PC-9 (cell line): ENCODE data around the gene PHOSPHO2. TPM values are rescaled to one million over a fixed set of nuclear protein-coding genes. Genes with fewer than 3 reads are reported as not detected.

Experiments used
- Bru-seq: library from RNA; stranded (reverse); fragments of 400-500 nt; gene quantifications from one replicate; lab custom pipeline; 2021; lab: Mats Ljungman, UMichigan
- BruChase-seq, 2 experiments: library from RNA; stranded (reverse); fragments of 400-500 nt; gene quantifications; one replicate each; lab custom pipeline; 2021; lab: Mats Ljungman, UMichigan
- BruUV-seq: library from RNA; stranded (reverse); fragments of 400-500 nt; replicated peaks from 2 replicates; lab custom pipeline; 2021; lab: Mats Ljungman, UMichigan
- CTCF ChIA-PET: fragments of 300-600 bp; sonication (Branson Sonifier 250); formaldehyde crosslinking; loops from one replicate; lab custom pipeline; 2022; ENCODE audit warnings: antibody characterized with exemption; lab: Charles Lee
- POLR2A ChIA-PET: fragments of 300-600 bp; sonication (Branson Sonifier 250); formaldehyde crosslinking; loops from one replicate; lab custom pipeline; 2022; ENCODE audit warnings: antibody characterized with exemption; ENCODE audit not compliant: unreplicated experiment; lab: Charles Lee
- DNase-seq, 2 experiments: peaks; one replicate each; pipeline versions ENCODE4 v3.0.0 to v3.0.0-alpha.2; 2015 to 2022; ENCODE audit warnings: mixed read lengths in 1 of 2
- H2AFZ ChIP-seq: fragments of 200-600 bp; sonication (generic); 2 replicates; pipeline ENCODE4 v1.8.1; 2017; ENCODE audit warnings: antibody characterized with exemption
- H3F3A ChIP-seq: fragments of 200-600 bp; sonication (generic); 2 replicates; pipeline ENCODE4 v1.8.1; 2017; ENCODE audit warnings: antibody characterized with exemption, mild to moderate bottlenecking, low read depth; ENCODE audit not compliant: insufficient read depth
- H3K27ac ChIP-seq: fragments of 200-600 bp; sonication (generic); 2 replicates; pipeline ENCODE4 v1.6.1; 2016; ENCODE audit warnings: mixed run types
- H3K27me3 ChIP-seq: fragments of 200-600 bp; sonication (generic); 2 replicates; pipeline ENCODE4 v1.6.1; 2016; ENCODE audit warnings: low read depth, mixed run types; ENCODE audit not compliant: insufficient read depth
- H3K36me3 ChIP-seq: fragments of 200-600 bp; sonication (generic); 2 replicates; pipeline ENCODE4 v1.6.1; 2016; ENCODE audit warnings: low read depth, mixed run types
- H3K4me1 ChIP-seq: fragments of 200-600 bp; sonication (generic); replicated peaks from 2 replicates; pipeline ENCODE4 v1.6.1; 2016; ENCODE audit warnings: mixed run types; ENCODE audit not compliant: insufficient read depth
- H3K4me2 ChIP-seq: fragments of 200-600 bp; sonication (generic); 2 replicates; pipeline ENCODE4 v1.6.1; 2017; ENCODE audit warnings: mixed run types
- H3K4me3 ChIP-seq: fragments of 200-600 bp; sonication (generic); 2 replicates; pipeline ENCODE4 v1.6.1; 2016; ENCODE audit warnings: mixed run types
- H3K79me2 ChIP-seq: fragments of 200-600 bp; sonication (generic); 2 replicates; pipeline ENCODE4 v1.6.1; 2017; ENCODE audit warnings: low read depth, mixed run types
- H3K9me2 ChIP-seq: fragments of 200-600 bp; sonication (generic); 2 replicates; pipeline ENCODE4 v1.8.1; 2017; ENCODE audit warnings: mild to moderate bottlenecking; ENCODE audit not compliant: insufficient read depth
- H3K9me3 ChIP-seq: fragments of 200-600 bp; sonication (generic); 2 replicates; pipeline ENCODE4 v1.8.1; 2016; ENCODE audit warnings: low read depth; ENCODE audit not compliant: insufficient read depth
- H4K20me1 ChIP-seq: fragments of 200-600 bp; sonication (generic); 2 replicates; pipeline ENCODE4 v1.8.1; 2017; ENCODE audit not compliant: insufficient read depth
- EZH2 ChIP-seq: fragments of 200-600 bp; sonication (generic); IDR thresholded peaks from 2 replicates; pipeline ENCODE4 v1.8.0; 2017; ENCODE audit warnings: antibody characterized with exemption, low read depth
- intact Hi-C: fragments of 100-400 bp; cut with micrococcal nuclease; formaldehyde crosslinking; loops from one replicate; pipeline ENCODE4 v1.10.0; 2022; ENCODE audit not compliant: unreplicated experiment
- long read RNA-seq: library from polyadenylated mRNA; stranded (forward); transcript quantifications from one replicate; pipeline ENCODE4 v2.0.0, GENCODE V29; 2022
- total RNA-seq: library from RNA; stranded (reverse); gene quantifications from 2 replicates; pipeline ENCODE4 v1.2.3, GENCODE V29; 2021
- TF ChIP-seq, protein P1 (sequence below): fragments of 200-600 bp; sonication (generic); conservative IDR thresholded peaks from 2 replicates; pipeline ENCODE4 v1.6.1; 2017; ENCODE audit warnings: mixed run types, antibody characterized with exemption, mild to moderate bottlenecking, moderate library complexity

Gene PHOSPHO2
- total RNA-seq, result 5.3 and 5.9 TPM in 2 replicates
- percentile 75 among the genes with signal in this experiment for Bru-seq, nascent RNA
- percentile 85 among the genes with signal in this experiment for BruChase-seq, experiment 1, labeled RNA remaining after a 2-hour chase
- BruChase-seq, experiment 2, labeled RNA remaining after a 6-hour chase, result percentile 51 among the genes with signal in this experiment
- long read RNA-seq, partial matches to known transcripts, result 0 of 9 reads
- long read RNA-seq, other reads (novel, unspliced or antisense), result 1 of 9 reads

GRCh38 chr2:169694113-169694893 is at the start of gene PHOSPHO2, which contains the start of gene CFAP210:
PHOSPHO2 (plus strand) TSS chr2:169694469; CDS start chr2:169700972, 6,503 bp downstream.
CFAP210 (minus strand) TSS chr2:169694405; CDS start chr2:169694327, 78 bp downstream.
- Histone ChIP-seq H3F3A (no peaks in the 10 kb centered on the region), H3K27me3 (no peaks in the 10 kb centered on the region), H3K27ac (peak within 1 kb of the TSS; percentile 66), H3K4me1 (peaks cover 25% of the 10 kb centered on the region), H3K36me3 (0 out of 2 replicates have a peak, but pooled peaks cover 14% of the 10 kb centered on the region), H3K4me3 (peak within 1 kb of the TSS; percentile 90), H4K20me1 (no peaks in the 10 kb centered on the region), H3K9me2 (no peaks in the 10 kb centered on the region), H3K79me2 (peaks cover 8% of the 10 kb centered on the region), H3K9me3 (no peaks in the 10 kb centered on the region), H3K4me2 (peak within 1 kb of the TSS; percentile 87), H2AFZ (peak within 1 kb of the TSS; percentile 92)
- intact Hi-C loops, result no loop called here
- TSS peak; percentile 67 for BruUV-seq
- DNase-seq, result peak; percentile 90 to 93
- ChIA-PET POLR2A (no interaction called here), CTCF (no interaction called here)
- TF ChIP-seq, protein P1, sequence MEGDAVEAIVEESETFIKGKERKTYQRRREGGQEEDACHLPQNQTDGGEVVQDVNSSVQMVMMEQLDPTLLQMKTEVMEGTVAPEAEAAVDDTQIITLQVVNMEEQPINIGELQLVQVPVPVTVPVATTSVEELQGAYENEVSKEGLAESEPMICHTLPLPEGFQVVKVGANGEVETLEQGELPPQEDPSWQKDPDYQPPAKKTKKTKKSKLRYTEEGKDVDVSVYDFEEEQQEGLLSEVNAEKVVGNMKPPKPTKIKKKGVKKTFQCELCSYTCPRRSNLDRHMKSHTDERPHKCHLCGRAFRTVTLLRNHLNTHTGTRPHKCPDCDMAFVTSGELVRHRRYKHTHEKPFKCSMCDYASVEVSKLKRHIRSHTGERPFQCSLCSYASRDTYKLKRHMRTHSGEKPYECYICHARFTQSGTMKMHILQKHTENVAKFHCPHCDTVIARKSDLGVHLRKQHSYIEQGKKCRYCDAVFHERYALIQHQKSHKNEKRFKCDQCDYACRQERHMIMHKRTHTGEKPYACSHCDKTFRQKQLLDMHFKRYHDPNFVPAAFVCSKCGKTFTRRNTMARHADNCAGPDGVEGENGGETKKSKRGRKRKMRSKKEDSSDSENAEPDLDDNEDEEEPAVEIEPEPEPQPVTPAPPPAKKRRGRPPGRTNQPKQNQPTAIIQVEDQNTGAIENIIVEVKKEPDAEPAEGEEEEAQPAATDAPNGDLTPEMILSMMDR, result no peak
- TF ChIP-seq EZH2, result no peak

GRCh38 chr2:169647496-169647895 is 46.8 kb upstream of the PHOSPHO2 start:
- CTCF ChIA-PET, result no interaction called here
- H3K79me2 ChIP-seq, result no peaks in the 10 kb centered on the region

DNA sequence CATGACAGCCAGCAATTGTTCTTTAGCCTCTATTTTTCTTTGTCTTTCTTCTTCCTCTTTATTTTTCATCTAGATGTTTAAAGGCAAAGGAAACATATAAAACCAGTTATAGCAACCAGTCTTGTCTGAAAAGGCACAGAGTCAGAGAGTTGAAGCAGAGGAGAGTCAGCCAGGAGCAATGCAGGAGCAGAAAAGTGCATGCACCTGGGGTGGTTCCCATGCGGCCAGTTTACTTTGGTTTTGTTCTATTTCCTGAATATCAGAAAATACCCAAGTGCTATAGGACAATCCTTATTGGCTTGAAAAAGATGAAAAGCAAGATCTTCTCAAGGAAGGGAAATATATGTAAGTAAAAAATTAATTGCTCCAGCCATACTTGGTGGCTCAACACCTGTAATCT is 45.0 kb upstream of the PHOSPHO2 start:
- Histone ChIP-seq H3K4me3 (no peak overlapping the region), H3K4me1 (no peaks in the 10 kb centered on the region), H4K20me1 (no peaks in the 10 kb centered on the region), H3K36me3 (no peaks in the 10 kb centered on the region), H3K27me3 (no peaks in the 10 kb centered on the region), H2AFZ (no peak overlapping the region), H3K9me3 (no peaks in the 10 kb centered on the region), H3K9me2 (no peaks in the 10 kb centered on the region), H3K79me2 (no peaks in the 10 kb centered on the region), H3K27ac (no peak overlapping the region), H3F3A (no peaks in the 10 kb centered on the region), H3K4me2 (no peak overlapping the region)
- DNase-seq, result no peak
- ChIA-PET CTCF (no interaction called here), POLR2A (no interaction called here)
- intact Hi-C loops, result no loop called here
- TF ChIP-seq, protein P1, result no peak
- TF ChIP-seq EZH2, result no peak
- no TSS peak for BruUV-seq

More at GRCh38 chr2:169647496-169647895, 46.8 kb upstream of the PHOSPHO2 start:
- H3F3A ChIP-seq, result no peaks in the 10 kb centered on the region
- H3K36me3 ChIP-seq, result no peaks in the 10 kb centered on the region
- intact Hi-C loops, result no loop called here
- no peak overlapping the region for H3K4me2 ChIP-seq
- H3K4me3 ChIP-seq, result no peak overlapping the region
- H3K4me1 ChIP-seq, result no peaks in the 10 kb centered on the region
- no peaks in the 10 kb centered on the region for H3K9me2 ChIP-seq
- TF ChIP-seq, protein P1, result no peak
- TF ChIP-seq EZH2, result no peak
- no peak for DNase-seq
- POLR2A ChIA-PET, result no interaction called here
- no TSS peak for BruUV-seq
- H2AFZ ChIP-seq, result no peak overlapping the region
- H3K9me3 ChIP-seq, result no peaks in the 10 kb centered on the region
- no peaks in the 10 kb centered on the region for H3K27me3 ChIP-seq
- H4K20me1 ChIP-seq, result no peaks in the 10 kb centered on the region
- no peak overlapping the region for H3K27ac ChIP-seq
